GM18907 (cell line): ENCODE data around the gene RAB22A.
A peak's percentile ranks its signal among the peaks of the same experiment; 100 is the strongest.

ENCODE experiments used
- ATAC-seq: cut with Tn5 transposase; IDR thresholded peaks from one replicate; pipeline ENCODE4 v1.9.1; 2021; ENCODE audit warnings: mild to moderate bottlenecking, moderate library complexity; ENCODE audit not compliant: unreplicated experiment

RAB22A gene, protein sequence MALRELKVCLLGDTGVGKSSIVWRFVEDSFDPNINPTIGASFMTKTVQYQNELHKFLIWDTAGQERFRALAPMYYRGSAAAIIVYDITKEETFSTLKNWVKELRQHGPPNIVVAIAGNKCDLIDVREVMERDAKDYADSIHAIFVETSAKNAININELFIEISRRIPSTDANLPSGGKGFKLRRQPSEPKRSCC

DNA sequence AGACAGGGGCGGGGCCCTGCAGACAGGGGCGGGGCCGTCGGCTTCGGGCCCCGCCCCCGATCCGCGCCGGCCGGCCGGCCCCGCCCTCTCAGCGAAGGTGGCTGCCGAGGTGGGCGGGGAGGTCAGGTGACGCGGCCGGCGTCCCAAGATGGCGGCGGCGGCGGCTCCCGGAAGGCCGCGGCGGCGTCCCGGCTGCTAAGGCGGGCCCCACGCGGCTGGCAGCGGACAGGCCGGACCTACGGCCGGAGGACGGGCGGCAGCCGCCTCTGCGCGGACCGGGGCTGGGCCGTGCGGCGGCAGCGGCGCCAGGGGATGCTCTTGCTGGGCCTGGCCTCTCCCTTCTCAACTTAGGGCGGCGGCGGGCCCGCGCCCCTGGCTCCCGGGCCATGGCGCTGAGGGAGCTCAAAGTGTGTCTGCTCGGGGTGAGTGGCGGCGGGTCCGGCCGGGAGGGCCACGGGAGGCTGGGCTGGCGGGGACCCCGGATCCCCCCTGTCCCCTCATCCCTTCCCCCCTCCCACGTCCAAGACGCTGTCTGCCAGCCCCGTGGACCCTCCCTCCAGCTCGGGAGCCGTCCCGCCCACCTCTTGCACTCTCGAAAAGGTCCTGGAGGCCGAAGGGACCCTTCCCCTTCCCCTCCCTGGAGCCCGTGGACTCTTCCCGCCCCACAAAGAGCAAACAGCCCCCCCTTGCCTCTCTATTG, at the start of gene RAB22A:
Gene RAB22A, plus strand, starts transcription at position 125 of the 700 bp plus-strand sequence. Its CDS starts 262 bp downstream, at position 387.
- ATAC-seq, result peak; percentile 68

DNA sequence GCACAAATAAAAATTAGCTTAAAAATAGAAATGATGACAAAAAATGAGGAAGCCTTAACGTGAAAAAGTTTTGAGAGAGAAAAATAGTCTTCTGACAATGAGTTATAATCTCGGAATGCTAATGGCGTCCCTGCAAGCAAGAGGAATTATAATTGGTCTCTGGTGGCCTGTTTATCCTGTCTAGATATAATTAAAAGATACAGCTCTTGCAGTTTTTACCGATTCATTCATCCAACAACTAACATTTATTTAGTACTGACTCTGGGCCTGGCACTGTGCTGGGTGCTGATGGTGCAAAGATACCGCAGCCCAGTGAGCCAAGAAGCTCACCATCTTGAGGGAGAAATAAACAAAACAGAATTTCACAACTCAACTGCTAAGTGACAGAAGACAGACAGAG, 49.5 kb upstream of the RAB22A start:
- no peak for ATAC-seq

DNA sequence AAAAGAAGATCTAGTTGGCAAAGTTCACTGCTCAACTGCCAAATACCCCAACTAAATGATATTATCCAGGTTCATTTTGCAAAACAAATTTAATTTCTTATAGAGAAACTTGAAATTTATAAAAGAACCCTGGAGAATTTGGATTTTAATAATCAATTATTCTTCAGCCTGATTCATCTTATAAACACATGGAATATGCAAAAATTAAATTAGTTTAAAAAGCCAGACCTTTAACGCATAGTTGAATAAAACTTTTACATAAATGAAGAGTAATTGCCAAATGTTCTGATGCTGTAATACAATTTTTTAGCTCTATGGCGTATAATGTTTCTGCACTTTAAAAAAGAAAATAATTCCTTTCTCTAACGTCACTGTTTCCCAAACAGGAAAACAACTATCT, 47.9 kb upstream of the RAB22A start:
- ATAC-seq, result no peak

DNA sequence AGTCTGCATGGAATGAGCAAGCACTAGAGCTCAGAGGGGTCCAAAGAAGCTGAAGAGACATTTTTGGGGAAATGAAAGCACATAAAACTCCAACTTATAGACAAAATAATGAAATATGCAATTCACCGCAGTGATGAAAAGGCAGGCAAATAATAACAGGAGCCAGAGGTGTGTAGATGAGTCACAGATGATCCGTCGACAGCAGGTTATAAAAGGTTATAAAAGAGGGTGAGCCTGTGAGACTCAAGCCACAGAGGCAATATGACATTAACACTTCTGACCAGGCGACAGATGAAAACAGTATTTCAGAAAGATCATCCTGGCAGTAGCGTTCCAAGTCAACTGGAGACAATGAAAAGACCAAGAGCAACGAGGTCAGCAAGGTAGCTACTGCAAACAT, 45.2 kb upstream of the RAB22A start:
- ATAC-seq, result no peak

DNA sequence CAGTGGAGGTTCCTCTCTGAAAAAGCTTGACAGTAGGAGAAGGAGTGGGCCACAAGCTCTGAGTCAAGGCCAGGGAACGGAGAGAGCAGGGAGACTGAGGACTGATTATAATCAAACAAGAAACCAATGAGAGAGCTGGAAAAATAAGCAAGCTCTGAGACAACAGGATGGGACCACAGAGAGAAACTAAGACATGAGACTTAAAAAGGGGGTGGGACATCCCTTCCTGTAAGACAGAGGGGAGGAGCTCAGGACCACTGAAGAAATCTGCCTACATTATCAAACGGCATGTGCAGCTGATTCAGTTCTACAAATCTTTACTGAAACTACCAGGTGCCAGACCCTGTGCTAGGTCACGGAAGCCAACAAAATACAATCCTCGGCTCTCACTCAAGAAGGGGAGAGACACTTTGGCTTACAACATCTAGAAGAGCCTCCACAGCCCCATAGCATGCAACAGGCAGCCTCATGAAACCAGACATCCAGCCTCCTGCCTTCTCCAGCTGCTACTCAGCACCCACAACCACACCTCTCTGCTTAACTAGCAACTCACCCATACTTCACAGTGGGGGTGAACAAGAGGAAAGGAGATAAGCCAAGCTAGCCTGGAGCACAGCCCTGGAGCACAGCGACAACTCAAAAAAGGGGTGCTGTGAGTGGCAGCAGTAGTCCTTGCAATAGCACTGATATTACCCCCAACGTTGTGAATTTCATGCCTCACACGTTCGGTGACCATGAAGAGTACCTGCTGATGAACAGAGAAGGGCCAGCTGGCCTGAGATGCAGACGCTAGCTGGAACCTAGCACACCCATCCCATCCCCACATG, 41.9 kb upstream of the RAB22A start:
- no peak for ATAC-seq

DNA sequence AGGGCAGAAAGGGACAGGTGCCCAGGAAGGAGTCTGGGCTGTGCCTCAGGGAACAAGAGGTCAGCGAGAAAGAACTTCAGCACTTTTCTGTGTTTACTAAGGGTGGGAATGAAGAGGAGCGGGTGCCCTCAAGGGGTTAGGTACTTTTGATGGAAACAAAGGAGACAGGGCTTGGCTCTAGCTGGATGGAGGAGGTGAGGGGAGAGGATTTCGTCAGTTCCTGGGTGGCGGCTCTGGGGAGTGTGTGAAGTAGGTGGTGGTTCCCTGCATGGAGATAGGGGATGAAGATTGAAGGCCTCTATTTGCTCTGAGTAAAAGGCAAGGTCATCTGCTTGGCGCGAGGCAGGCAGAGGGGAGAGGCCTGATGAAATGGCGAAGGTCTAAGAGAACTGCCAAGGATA, 41.1 kb upstream of the RAB22A start:
- no peak for ATAC-seq

DNA sequence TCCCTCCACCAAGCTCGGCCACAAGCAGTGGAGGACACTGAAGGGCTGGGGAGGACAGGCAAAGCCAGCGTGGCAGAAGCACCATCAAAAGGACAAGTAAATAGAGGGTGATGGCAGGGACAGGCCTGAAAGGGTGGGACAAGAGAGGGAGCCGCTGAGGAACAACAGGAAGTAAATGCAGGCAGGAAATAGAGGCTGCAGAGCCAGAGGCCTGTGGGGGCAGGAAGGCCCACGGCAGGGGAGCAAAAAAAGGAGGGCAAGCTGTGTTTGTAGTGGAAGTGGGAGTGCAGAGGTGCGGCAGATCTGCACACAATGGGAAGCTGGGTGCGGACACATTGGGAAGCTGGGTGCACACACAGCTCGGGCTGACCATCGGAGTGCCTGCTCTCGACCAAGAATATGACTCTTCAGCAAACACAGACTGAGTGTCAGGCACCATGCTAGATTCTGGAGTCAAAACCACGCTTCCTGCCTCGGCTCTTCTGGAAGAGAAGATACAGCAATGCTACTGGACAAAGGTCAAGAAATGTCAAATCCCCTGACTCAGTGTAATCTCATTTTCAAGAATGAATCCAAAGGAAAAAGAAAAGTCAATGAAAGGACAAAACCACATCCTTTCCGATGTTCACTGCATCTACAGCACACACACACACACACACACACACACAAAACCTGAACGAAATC, 40.4 kb upstream of the RAB22A start:
- ATAC-seq, result no peak

DNA sequence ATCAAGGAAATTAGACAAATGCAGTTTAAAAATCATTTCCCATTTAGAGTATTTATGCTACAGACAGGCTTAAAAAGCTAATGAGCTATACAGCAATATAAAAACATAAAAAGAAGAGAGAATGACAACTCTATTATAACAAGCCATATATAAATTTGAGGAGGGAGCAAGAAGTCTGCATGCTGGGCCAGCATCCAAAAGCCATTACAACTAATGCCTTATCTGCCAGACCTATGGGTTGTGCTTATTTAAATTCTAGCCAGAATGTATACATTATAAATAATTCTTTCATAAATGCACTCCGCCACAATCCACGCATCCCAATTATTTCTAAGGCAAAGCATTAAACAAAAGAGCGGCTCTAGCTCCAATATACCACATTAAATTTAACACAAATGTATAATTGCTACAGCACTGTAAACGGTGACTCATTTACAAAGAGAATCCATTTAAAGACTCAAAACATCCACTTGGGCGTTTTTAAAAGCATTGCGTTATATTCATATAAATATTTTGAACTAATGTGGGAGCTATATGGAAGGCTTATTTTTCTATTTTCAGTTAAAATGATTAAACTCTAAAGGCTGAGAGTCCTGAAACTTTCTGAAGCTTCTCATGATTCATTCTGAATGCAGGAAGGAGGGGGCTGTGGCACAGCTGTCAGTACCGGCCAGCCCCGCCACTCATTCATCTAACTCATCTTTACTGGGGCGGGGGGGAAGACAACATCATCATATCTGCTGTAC, 37.7 kb upstream of the RAB22A start:
- ATAC-seq, result no peak

DNA sequence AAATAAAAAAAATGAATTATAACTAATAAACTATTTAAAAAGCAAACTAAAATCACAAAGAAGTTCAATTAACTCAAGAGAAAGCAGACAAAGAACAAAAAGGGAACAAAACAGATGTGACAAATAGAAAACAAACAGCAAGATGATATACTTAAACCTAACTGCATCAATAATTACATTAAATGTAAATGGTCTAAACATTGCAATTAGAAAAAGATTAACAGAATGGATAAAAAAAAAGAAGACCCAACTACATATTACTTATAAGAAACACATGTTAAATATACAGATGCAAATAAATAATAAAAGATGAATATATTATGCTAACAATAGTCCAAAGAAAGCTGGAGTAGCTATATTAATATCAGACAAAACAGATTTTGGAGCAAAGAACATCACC, 35.1 kb upstream of the RAB22A start:
- no peak for ATAC-seq

DNA sequence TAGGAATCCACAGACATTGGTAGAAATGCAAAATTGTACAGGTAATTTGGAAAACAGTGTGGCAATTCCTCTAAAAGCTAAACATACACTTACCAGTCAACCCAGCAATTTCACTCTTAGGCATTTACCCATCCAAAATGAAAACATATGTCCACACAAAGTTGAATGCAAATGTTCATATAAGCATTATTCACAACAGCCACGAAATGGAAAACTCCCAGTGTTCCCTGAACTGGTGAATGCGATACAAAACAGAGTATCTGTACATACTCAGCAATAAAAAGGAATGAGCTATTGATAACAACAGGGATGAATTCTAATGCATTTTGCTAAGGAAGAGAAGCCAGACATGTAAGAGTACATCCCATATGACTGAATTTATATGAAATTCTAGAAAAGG, 32.4 kb upstream of the RAB22A start:
- no peak for ATAC-seq

DNA sequence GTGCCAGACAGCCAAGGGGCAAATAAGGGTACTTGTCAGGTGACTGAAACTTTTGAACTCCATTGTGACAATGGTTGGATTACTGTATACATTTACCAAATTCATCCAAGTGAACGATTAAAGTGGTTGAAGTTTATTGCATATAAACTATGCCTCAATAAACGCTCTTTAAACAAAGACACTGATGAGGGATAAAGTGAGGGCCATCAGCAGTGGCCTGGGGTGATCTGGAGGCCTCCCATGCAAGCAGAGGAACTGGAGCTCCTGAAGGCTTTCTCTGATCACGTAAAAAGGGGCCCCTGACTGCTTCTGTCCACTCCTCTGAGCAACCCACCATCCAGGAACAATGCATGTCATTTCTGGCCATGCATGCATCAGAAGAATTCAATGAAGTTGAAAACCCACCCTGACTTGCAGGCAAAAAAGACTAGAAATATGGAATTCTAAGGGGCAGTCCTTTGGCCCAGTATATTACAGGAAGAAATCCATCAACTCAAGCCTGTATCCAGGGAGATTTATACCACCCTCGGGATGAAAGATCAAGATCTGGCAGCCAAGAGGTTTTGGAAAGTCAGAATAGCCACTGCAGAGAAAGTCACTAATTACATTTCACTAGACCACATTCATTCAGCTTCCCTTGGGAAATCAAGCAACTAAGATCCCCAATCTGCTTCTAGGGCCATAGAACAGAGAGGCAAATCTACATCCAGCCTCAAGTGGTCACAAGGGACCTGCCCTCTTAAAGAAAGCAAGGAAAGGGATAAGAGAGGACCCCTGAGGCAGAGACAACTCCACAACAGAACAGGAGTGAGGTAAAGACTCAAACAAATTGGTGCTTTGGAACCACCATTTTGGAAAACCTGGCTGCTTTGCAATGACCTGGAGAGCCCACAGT, 31.7 kb upstream of the RAB22A start:
- ATAC-seq, result no peak

DNA sequence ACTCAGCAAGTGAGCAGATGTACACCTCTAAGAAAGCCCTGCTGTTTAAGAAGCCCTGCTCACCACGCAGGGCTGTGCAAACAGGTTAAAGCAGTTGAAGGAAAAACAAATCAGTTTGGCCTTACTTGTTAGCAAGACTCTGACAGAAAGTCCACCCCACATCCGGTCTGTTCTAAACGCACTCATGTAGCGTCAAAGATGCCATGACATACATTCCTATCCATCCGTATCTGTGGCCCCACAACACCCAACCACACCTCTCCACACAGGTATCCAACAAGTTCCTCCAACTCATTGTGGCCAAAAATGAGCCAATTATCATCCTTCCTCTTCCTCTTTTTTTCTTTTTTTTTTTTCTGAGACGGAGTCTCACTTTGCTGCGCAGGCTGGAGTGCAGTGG, 22.8 kb upstream of the RAB22A start:
- no peak for ATAC-seq

DNA sequence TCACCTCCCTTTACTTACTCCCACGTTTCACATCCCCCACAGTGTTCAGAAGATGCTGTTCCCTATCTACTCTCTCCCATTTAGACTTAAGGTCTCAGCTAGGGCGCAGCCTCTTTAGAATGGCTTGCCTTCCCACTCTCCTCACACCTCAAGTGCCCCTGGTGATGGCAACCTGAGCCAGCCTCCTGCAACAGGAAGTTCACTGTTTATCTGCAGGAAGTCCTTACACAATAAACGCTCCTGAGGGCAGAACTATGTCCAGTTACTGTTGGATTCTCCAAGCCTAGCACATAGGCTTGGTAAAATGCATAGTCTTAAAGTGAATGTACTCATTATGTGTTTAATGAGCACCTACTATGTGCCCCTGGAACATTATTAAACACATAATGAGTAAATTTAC, 21.9 kb upstream of the RAB22A start:
- no peak for ATAC-seq

DNA sequence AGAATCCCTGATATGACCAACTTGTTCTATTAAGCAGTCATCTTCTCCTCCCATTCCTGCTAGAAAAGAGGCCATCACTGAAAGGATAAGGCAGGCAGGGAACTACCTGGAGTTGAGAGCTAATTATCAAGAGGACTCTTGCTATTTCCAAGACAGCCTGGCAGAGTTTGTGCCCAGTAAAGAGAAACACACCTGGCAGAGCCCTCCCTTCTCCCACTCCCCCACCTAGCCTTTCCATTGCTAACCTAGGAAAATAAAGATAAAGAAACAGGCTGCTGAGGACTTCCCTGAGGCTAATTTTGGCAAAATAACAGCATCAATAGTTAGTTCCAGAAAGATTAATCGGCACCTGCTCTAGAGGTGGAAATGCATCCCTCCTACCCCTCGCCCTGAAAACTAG, 20.4 kb upstream of the RAB22A start:
- no peak for ATAC-seq

DNA sequence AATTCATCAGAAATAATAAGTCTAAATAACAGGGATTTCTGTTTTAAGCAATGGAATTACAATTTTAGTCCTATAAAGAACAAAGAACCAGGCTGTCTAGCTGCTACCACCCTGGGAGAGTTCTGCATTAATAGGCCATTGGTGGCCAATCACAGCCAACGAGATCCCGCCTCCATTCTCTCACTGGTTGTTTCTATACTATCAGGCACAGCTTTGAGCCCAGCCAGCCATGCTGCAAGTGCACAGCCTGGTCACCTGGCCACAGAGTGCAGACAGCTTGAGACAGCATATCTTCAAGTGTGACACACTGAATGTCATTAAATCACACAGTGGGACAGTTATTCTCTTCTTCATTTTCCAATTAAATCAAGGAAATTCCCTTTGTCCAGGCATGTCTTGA, 16.1 kb upstream of the RAB22A start:
- no peak for ATAC-seq

DNA sequence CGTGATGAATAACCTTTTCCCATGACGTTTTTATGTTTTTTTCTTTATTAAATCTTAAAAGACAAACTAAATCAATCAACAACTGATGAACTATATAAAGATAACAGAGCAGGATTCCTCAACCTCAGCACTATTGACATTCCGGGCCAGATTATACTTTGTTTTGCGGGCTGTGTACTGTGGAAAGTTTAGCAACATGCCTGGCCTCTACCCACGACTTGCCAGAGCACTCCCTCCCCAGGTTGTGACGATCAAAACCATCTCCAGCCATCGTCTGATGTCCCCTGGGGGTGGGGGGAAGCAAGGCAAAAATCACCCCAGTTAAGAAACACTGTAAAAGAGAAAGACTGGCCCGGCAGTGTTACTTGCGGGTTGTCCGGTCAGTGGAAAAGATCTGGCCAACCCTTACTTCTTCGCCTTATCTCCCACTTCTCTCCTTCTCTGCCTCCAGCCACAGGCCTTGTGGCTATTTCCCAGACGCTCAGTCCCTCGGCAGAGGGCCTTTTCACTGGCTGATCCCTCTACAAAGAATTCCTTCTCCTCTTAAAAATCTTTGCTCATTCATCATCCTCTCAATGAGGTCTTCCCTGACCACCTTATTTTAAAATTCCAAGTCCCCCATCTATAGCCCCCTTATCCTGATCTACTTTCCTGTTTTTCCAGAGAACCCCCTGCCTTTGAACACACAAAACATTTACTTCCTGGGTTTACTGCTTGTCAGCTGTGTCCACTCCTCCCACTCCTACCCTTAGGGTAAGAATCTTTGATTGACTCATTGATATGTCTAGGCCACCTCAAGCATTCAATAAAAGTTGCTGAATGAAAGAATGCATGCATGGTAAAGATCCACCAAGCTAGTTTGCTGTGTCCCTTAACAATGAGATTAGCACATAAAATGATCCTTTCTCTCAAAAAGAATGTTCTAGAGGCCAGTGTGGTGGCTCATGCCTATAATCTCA, 14.7 kb upstream of the RAB22A start:
- ATAC-seq, result no peak

DNA sequence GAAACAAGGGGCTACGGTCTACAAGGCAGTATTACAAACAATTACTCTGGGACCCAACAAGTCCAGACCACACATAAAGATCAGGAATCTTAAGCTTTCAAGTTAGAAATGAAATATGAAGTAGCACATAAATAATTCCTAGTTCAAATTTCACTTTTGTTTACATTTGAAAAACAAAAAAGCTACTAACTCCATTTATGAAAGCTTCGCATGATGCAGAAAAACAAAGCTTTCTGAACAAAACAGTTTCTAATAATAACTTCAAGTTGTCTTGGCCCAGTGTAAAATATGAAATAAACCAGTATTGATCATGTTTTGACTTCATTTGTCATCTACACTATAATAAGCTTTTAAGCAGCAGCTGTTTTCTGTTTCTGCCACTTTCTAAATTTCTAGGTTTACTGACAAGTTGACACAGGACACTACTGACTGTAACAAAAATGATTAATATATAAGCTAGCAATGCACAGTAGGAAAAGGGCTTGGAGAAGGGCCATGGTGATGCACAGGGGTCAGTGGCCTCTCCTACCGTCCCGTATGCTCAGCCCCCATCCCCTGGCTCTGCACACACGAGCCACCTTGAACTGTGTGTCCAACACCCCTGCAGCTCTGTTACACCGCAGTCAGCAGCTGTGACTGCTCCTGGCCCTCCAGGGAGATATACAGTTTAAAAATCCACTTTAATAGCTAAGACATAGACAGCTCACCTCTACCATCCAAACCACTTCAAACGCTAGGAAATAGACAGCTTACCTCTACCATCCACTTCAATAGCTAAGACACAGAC, 13.3 kb upstream of the RAB22A start:
- no peak for ATAC-seq

DNA sequence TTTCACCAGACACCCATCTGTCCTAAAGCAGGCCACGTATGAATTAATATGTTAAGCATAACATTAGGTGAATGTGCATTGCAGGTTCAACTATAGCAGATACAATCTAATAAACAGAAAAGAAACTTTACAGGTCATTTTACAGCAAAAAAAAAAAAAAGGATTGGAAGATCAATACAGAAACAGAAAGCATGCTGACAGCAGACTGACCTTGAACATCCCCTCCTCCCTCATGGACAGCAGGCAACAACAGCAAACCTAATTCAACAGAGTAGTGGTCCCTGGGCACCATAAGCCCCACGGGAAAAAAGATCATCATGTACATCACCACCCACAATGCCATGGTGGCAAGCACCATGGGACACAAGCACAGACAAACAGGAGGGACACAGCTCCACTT, 12.1 kb upstream of the RAB22A start:
- ATAC-seq, result no peak
